CD14-positive monocyte (primary cell): Measurements from ENCODE around the gene UGGT1. TPM values are rescaled to one million over a fixed set of nuclear protein-coding genes. Genes with fewer than 3 reads are reported as not detected.

ENCODE experiments used
- DNase-seq, 3 donors: peaks; one replicate each; pipeline ENCODE4 v3.0.0-alpha.2; 2011 to 2022
- H2AFZ ChIP-seq: 2 replicates; pipeline ENCODE4 v1.6.0; 2012; ENCODE audit warnings: mild to moderate bottlenecking, low read depth, low read length, inconsistent platforms; ENCODE audit not compliant: insufficient read depth, poor library complexity, severe bottlenecking
- H3K27ac ChIP-seq, 2 donors: 1 replicate in 1 of 2; 2 replicates in 1 of 2; pipeline ENCODE4 v1.5.1; 2012 to 2013; ENCODE audit warnings: low read length in 2 of 2, control low read depth in 1 of 2, inconsistent platforms in 1 of 2, low read depth in 1 of 2, mild to moderate bottlenecking in 1 of 2
- H3K27me3 ChIP-seq, 2 donors: one replicate each; pipeline versions ENCODE4 v1.6.0 to v1.6.1; 2011 to 2013; ENCODE audit warnings: low read length in 2 of 2; ENCODE audit not compliant: control insufficient read depth in 2 of 2, insufficient read depth in 2 of 2
- H3K36me3 ChIP-seq, 2 donors: replicated peaks in 1 of 2; 1 replicate in 1 of 2; 2 replicates in 1 of 2; pipeline versions ENCODE4 v1.5.1 to v1.6.1; 2012 to 2013; ENCODE audit warnings: low read length in 2 of 2, control low read depth in 1 of 2, inconsistent platforms in 1 of 2, mild to moderate bottlenecking in 1 of 2; ENCODE audit not compliant: insufficient read depth in 2 of 2, control insufficient read depth in 1 of 2
- H3K4me1 ChIP-seq, 2 donors: 1 replicate in 1 of 2; 2 replicates in 1 of 2; pipeline versions ENCODE4 v1.5.1 to v1.6.1; 2012 to 2013; ENCODE audit warnings: low read length in 2 of 2, control low read depth in 1 of 2, inconsistent platforms in 1 of 2, mild to moderate bottlenecking in 1 of 2, moderate library complexity in 1 of 2; ENCODE audit not compliant: insufficient read depth in 2 of 2, control insufficient read depth in 1 of 2
- H3K4me2 ChIP-seq: replicated peaks from 2 replicates; pipeline ENCODE3; 2012; ENCODE audit warnings: low read length, moderate library complexity, mild to moderate bottlenecking; ENCODE audit not compliant: poor library complexity, severe bottlenecking; ENCODE audit errors: extremely low read depth
- H3K4me3 ChIP-seq, 3 experiments: fragments of 200-600 bp in 1 of 3; sonication (generic) in 1 of 3; replicated peaks in 1 of 3; 1 replicate in 2 of 3; 2 replicates in 1 of 3; pipeline ENCODE4 v1.5.1; 2011 to 2013; ENCODE audit warnings: low read length in 3 of 3, mild to moderate bottlenecking in 3 of 3, control low read depth in 2 of 3, low read depth in 2 of 3, inconsistent platforms in 1 of 3, moderate library complexity in 1 of 3
- H3K79me2 ChIP-seq: 2 replicates; pipeline ENCODE4 v1.6.0; 2012; ENCODE audit warnings: mild to moderate bottlenecking, control low read depth, inconsistent platforms, low read length, moderate library complexity; ENCODE audit not compliant: insufficient read depth
- H3K9ac ChIP-seq: 2 replicates; pipeline ENCODE4 v1.6.0; 2017; ENCODE audit warnings: low read length, mild to moderate bottlenecking; ENCODE audit not compliant: insufficient read depth, poor library complexity, severe bottlenecking
- H3K9me3 ChIP-seq, 2 donors: replicated peaks in 1 of 2; 1 replicate in 1 of 2; 2 replicates in 1 of 2; pipeline versions ENCODE4 v1.5.1 to v1.6.1; 2012 to 2013; ENCODE audit warnings: low read length in 2 of 2, control low read depth in 1 of 2; ENCODE audit not compliant: control insufficient read depth in 1 of 2, insufficient read depth in 1 of 2
- H4K20me1 ChIP-seq: 2 replicates; pipeline ENCODE4 v1.6.0; 2012; ENCODE audit warnings: mild to moderate bottlenecking, low read length, control low read depth, moderate library complexity; ENCODE audit not compliant: insufficient read depth
- H3K27ac Mint-ChIP-seq, 7 donors: one replicate each; pipeline ENCODE4 v1.8.0; 2020; ENCODE audit warnings: mild to moderate bottlenecking in 7 of 7, mixed read lengths in 7 of 7, moderate library complexity in 6 of 7, inconsistent platforms in 2 of 7
- H3K27me3 Mint-ChIP-seq, 3 donors: one replicate each; pipeline ENCODE4 v1.8.0; 2021 to 2022; ENCODE audit warnings: low read depth in 3 of 3, mild to moderate bottlenecking in 3 of 3, mixed read lengths in 3 of 3, moderate library complexity in 3 of 3, inconsistent platforms in 1 of 3
- H3K36me3 Mint-ChIP-seq, 2 donors: one replicate each; pipeline ENCODE4 v1.8.0; 2020; ENCODE audit warnings: mixed read lengths in 2 of 2, inconsistent platforms in 1 of 2, mild to moderate bottlenecking in 1 of 2
- H3K4me1 Mint-ChIP-seq: one replicate; pipeline ENCODE4 v1.8.0; 2020; ENCODE audit warnings: mild to moderate bottlenecking, mixed read lengths
- H3K4me3 Mint-ChIP-seq, 2 donors: one replicate each; pipeline ENCODE4 v1.8.0; 2020; ENCODE audit warnings: mild to moderate bottlenecking in 2 of 2, mixed read lengths in 2 of 2, moderate library complexity in 1 of 2
- H3K9me3 Mint-ChIP-seq, 7 donors: one replicate each; pipeline ENCODE4 v1.8.0; 2020 to 2022; ENCODE audit warnings: mixed read lengths in 7 of 7, mild to moderate bottlenecking in 6 of 7, moderate library complexity in 6 of 7, inconsistent platforms in 2 of 7
- CTCF ChIP-seq: fragments of 200-600 bp; IDR thresholded peaks from one replicate; pipeline ENCODE4 v1.8.0; 2022; ENCODE audit warnings: antibody characterized with exemption, mild to moderate bottlenecking
- WGBS: methylation state at CpG from one replicate; pipeline ENCODE4 v1.1.5; 2013; ENCODE audit warnings: missing lambda C conversion rate; ENCODE audit not compliant: insufficient coverage; 5-methylcytosine and 5-hydroxymethylcytosine counted together
- intact Hi-C, 2 donors: fragments of 100-400 bp; cut with micrococcal nuclease; formaldehyde crosslinking; loops; one replicate each; pipeline versions ENCODE4 v1.15.0 to v1.15.1; 2023
- polyA plus RNA-seq, 3 donors: library from polyadenylated mRNA; depleted of rRNA in 1 of 3; unstranded in 2 of 3; stranded (reverse) in 1 of 3; fragments of 300-500 nt in 2 of 3; fragments of >200 nt in 1 of 3; fragmentation: Illumina TruSeq in 2 of 3; gene quantifications; 1 replicate in 2 of 3; 2 replicates in 1 of 3; pipeline ENCODE4 v1.2.3, GENCODE V29; 2012 to 2021

The UGGT1 gene
- polyA plus RNA-seq, 3 donors, result 8.7 to 15.8 (median 13.8) TPM

DNA sequence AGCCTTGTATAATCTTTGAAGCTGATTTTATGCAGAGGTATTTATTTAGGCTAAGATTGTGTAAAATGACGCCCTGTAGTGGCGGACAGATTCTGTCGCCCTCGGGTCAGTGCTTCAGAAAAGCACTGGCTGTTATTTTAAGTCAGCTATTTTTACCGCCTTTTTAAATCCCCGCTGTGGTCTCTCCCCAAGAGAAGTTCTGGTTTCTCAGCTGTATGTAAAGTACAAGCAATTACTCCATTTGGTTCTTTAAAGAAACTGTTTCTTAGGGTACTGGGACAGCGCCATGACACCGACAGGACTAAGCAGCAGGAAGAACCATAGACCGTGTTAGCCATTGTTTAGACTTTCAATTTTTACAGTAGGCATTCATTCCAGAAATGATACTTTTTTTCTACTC, 65.0 kb downstream of the UGGT1 start:
- DNase-seq, result no peak
- peaks cover 65 to 99% of the 10 kb centered on the region in 2 donors for H3K36me3 ChIP-seq
- Mint-ChIP-seq H3K27ac (no peak overlapping the region), H3K4me3 (no peak overlapping the region), H3K36me3 (peaks cover 78 to 91% of the 10 kb centered on the region in 2 donors), H3K9me3 (no peaks in the 10 kb centered on the region), H3K4me1 (peaks cover 3% of the 10 kb centered on the region), H3K27me3 (no peaks in the 10 kb centered on the region)
- no peaks in the 10 kb centered on the region for H3K9me3 ChIP-seq
- no peak overlapping the region for H3K4me3 ChIP-seq
- no CpG with 5 or more reads among the region's 9 CpGs for WGBS
- H2AFZ ChIP-seq, result no peak overlapping the region
- H3K79me2 ChIP-seq, result no peaks in the 10 kb centered on the region
- no peak overlapping the region for H3K9ac ChIP-seq
- intact Hi-C loops, result no loop called here
- no peak overlapping the region for H3K27ac ChIP-seq
- H3K4me2 ChIP-seq, result no peak overlapping the region
- H4K20me1 ChIP-seq, result no peaks in the 10 kb centered on the region
- H3K4me1 ChIP-seq, result peaks cover 3% of the 10 kb centered on the region in 2 donors
- TF ChIP-seq CTCF, result no peak
- H3K27me3 ChIP-seq, result no peaks in the 10 kb centered on the region

DNA sequence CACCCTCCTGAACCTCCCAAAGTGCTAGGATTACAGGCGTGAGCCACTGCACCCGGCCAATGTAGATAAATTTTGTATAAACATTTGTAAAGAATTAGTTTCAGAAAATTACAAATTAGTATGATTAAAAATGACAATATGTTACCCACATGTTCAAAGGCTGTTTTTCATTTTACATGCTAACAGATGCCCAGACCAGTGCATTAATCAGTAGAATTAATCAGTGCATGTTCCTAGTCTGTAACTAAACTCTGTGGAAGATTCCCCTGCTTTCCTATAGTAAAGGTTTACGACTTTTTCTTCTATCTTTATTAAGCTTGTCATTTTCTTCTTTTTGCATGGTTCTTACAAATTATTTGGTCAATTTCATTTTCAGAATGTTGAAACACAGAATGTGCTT, 65.8 kb downstream of the UGGT1 start:
- DNase-seq, result no peak
- Histone ChIP-seq H3K27me3 (no peaks in the 10 kb centered on the region), H3K4me3 (no peak overlapping the region), H3K36me3 (peaks cover 59 to 94% of the 10 kb centered on the region in 2 donors), H3K4me1 (peaks cover 8 to 11% of the 10 kb centered on the region in 2 donors), H4K20me1 (no peaks in the 10 kb centered on the region), H3K9ac (no peak overlapping the region), H3K9me3 (no peaks in the 10 kb centered on the region), H3K4me2 (no peak overlapping the region), H3K79me2 (no peaks in the 10 kb centered on the region), H3K27ac (no peak overlapping the region), H2AFZ (no peak overlapping the region)
- Mint-ChIP-seq H3K4me3 (no peak overlapping the region), H3K27me3 (no peaks in the 10 kb centered on the region), H3K27ac (peak overlapping the region in 1 of 7 donors; percentile 2), H3K9me3 (no peaks in the 10 kb centered on the region), H3K36me3 (peaks cover 73 to 84% of the 10 kb centered on the region in 2 donors), H3K4me1 (peaks cover 12% of the 10 kb centered on the region)
- no peak for TF ChIP-seq CTCF
- no CpG with 5 or more reads among the region's 3 CpGs for WGBS
- intact Hi-C loops, result no loop called here
